Measurements from ENCODE around the gene MYOM1.

MYOM1 gene

DNA sequence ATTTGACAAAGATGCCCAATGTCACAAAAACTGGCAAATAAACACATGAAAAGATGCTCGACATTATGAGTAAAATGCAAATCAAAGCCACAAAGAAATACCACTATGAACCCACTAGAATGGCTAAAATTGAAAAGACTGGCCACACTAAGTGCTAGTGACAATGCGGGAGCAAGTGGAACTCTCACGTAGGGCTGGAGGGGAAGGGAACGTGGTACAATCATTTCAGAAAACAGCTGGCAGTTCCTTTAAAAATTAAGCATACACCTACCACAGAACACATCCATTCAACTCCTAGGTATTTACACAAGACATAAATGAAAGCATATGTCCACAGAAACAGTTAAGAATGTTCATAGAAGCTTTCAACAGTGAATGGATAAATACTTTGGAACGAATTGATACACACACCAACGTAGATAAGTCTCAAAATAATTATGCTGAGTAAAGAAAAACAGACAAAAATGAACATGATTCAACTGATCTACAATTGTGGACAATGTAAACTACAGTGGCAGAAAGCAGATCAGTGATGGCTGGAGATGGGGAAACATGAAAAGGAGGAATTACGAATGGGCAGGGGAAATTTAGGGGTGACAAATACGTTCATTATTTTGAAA is 71.7 kb downstream of the MYOM1 start:
- no peak for DNase-seq

DNA sequence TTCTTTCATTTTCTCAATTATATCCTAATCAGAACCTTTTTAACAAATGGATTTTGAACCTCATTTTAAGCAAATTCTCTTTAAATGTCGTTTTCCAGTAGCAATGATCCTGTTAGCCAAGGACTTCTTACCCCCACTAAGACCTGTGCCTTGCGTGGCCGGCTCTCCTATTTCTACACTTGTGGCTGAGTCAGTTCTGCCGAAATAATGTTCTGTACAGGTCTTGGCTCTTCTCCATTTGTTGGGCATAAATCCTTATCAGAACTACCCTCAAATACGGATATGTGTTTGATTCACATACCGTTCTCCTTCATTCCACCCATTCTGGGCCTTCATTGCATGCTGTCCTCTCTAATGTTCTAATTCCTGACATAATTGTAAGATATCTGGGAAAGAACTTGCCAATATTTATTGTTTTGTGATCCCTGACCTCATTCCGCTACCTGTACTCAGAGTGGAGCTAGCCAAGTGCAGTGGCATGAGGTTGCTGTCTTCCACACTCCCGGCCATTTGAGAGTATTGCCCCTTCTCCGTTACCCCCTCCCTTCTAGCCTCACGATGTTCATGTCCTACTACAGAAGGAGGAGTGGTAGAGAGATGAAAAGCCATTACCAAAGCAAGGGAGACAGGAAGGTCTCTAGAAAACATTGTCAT is 78.7 kb downstream of the MYOM1 start:
- DNase-seq, result no peak

DNA sequence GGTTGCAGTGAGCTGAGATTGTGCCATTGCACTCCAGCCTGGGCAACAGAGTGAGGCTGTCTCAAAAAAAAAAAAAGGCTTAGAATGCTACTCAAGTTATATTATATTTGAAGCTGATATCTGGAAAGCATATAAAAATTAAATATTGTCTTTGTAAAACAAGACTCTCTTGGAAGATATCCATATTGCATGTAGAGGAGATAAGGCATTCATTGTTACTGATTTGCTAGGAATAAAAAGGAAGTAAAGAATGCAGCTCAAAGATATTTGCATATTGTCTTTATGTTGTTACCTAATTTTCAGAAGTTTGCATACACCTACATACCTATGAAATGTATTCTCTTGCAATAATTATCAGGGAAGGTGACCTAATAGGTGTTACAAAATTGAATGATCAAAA is 79.4 kb downstream of the MYOM1 start:
- no peak for DNase-seq

DNA sequence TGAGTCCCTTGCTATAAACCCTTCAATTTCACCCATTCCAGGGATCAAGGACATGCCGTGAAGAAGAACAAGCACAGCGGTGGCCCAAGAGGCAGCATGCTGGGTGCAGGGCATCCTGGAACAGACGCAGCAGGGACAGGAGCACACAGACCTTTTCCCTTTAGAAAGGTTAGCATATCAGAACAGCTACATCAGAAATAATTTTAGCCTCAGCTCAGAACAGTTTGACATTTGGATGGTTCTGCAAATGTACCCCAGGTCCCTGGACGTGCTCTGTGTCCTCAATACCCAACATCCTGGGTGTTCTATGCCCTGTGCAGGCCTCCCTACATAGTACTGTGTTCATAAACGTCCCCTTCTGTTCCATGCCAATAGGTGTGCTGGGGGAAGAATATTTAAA is 80.4 kb downstream of the MYOM1 start:
- no peak for DNase-seq

DNA sequence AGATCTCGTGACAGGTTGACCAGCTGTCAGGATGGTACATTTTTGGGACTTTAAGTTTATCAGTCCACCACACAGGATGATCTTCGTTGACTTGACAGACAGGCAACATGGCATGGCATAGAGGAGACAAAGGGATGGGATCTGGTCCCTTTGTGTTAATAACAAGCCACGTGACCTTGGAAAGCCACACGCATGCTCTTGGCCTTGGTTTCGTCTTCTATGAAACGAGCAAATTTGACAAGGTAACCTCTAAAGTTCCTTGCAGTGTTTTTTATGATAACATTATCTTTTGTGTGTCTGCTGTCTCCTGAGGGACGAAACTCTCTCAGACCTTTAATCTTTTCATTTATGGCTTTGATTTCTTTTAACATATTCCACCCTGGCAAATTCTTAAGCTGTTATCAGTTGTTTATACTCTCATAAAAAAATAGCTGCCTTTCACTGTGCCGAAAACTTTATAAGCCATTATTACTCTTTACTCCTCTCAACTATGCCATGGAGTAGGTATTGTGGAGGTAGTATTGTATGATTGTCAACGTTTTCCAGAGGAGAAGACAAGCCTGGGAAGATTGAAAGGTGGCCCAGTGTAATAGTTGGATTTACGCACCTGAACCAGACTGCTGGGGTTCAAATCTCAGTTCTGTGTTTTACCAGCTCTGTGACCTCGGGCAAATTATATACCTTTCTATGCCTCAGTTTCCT is 81.3 kb downstream of the MYOM1 start:
- DNase-seq, result no peak

DNA sequence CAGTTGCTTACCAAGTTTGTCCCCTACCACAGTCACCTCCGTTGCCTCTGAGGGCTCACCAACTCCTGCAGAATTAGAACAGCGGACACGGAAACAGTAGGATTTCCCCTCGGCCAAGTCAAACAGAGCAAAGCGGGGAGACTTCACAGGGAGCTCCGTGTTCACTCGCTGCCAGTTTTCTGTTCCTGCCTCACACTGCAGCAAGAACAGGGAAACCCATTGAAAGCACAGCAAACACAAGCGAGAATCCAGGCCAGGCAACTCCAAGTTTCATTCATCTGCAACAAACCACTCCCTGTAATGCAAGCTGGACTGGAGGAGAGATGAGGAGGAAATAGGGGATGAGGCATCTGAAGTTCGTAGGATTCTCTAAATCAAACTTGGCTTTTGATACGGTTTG is 84.2 kb downstream of the MYOM1 start:
- DNase-seq, result no peak

DNA sequence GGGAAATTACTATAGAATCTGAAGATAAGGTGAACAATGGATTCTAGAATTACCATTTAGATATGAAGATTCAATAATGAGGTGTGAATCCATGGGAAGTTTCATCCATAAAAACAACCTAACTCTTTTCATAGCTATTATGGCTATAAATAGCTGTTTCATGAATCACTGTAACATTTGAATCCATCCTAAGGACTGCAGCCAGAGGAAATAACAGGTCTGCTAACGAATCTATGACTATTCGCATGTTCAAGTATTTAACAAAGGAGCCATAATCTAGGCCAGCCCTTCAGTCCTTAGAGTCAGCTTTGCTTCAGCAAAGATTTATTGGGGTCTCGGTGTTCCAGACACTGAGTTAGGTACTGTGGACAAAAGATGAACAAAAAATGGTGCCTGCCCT is 87.1 kb downstream of the MYOM1 start:
- DNase-seq, result no peak

DNA sequence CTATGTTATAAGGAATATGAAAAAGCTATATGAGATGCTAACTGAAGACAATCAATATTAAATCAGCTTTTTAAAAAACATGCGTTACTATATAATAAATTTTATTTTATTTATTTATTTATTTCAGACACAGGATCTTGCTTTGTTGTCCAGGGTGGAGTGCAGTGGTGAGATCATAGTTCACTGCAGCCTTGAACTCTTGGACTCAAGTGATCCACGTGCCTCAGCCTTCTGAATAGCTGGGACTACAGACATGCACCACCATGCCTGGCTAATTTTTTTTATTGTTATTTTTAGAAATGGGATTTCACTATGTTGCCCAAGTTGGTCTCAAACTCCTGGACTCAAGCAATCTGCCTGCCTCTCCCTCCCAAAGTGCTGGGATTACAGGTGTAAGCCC is 89.4 kb downstream of the MYOM1 start:
- DNase-seq, result no peak

DNA sequence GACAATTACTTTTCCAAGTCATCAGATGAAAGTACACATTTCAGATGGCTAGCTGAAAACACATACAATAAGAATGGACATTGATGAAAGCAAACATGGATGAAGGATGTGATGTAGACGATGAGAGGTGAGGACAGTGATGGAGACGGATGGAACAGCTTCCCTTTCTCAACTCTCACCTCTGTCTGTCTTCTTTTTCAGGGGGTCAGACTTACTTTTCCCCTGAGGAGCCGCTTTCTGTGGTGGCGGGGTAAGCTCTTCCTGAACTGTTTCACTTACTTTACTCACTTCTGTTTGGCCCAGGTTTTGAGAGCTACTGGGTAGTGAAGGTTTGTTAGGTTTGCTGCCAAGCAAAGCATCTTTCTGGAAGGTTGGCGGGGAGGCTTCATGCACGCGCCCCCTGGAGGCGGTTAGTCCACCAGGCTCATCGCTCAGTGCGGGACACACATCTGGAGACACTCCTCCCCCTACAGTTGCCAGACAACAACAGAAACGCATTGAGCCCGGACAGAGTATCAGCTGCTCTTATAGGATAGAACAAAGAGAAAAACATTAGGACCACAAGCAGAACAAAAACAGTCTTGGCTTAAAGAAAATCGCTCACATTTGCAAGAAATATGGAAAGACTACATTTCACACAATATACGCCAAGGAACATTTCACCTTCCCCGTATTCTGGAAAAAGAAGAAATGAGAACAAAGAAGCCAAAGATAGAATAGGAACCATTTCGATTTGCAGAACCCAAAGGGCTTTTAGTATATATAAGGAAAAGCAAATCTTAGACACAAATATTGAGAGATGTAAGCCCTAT is 90.5 kb downstream of the MYOM1 start:
- peak; percentile 55 for DNase-seq

DNA sequence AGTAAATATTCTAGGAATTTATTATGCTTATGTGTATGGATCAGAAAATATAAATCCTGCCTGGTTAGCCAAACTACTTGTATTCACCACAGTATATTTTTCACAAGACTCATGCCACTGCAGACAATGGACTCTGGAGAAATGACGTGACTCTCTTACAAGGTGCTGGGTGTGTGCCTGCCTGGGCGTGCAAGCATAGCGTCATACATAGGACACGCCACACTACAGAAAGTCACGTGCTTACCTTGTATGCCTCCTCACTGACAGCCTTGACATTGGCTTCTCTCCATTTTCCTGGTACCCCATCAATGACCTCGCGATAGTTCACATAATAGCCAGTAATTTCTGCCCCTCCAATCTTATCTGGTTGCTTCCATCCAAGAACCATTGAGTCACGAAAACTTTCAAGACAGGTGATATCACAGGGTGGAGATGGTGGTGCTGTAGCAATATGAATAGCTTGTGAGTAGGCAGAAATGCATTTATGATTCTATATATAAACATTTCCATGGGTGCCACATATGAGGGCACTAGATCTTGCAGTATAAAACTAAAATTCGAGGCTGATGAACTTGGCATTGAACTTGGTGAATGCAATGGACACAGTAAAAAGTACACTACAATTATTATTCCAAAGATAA is 93.2 kb downstream of the MYOM1 start:
- DNase-seq, result no peak

DNA sequence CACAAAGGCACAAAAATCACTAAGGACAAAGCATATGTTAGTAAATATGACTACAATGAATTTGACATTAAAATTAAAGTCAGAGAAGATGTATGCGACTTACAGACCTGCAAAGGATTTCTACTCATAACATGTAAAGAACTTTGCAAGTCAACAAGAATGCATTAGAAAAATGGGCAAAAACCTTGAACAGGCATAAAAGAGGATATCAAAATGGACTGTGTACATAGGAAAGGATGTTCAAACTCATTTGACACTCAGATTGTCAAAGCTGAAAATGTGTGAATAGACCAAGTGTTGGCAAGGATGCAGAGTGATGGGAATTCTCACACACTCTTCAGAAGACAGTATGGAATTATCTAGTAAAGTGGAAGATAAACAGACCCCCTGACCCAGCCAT is 94.9 kb downstream of the MYOM1 start:
- DNase-seq, result no peak

DNA sequence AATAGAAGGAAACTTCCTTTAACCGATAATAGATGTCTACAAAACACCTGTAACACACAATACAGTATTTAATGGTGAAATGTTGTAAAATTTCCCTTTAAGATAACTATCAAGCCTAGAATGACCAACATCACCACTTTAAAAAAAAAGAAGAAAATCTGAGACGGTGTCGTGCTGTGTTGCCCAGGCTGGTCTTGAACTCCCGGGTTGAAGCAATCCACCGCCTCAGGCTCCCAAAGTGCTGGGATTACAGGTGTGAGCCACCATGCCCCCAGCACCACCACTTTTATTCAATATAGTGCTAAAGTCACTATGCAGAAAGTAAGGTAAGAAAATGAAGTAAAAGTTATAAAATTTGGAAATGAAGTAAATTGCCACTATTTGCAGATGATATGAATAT is 96.9 kb downstream of the MYOM1 start:
- no peak for DNase-seq

DNA sequence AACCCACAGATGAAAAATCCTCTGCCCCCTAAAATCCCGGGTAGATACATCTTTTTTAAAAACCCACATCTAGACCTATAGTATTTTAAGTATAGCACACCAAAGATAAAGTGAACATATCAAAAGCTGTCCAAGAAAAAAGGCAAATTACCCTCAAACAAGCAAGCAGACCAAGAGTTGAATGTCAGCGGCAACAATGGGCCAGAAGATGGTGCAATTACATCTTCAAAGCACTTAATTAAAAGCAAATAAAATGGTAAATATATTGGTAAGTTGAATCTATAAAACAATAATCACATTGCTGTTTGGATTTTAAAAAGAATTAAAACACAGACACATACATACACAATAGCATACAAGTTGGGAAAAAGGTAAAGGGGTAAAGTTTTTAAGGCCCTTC is 98.5 kb downstream of the MYOM1 start:
- DNase-seq, result no peak

DNA sequence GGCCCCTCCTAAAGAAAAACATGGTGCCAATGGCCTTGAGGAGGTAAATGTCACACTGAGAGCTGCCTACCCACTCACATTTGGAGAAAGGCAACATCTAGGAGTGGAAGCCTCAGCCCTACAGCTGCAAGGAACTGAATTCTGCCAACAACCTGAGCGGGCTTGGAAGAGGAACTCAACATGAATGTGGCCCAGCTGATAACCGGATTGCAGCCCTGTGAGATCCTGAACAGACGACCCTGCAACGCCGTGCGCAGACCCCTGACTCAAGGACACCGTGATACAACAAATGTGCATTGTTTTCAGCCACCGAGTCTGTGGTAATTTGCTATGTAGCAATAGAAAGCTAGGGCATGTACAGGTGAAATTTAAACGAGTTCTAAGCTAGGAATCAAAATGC is 99.4 kb downstream of the MYOM1 start:
- DNase-seq, result no peak

DNA sequence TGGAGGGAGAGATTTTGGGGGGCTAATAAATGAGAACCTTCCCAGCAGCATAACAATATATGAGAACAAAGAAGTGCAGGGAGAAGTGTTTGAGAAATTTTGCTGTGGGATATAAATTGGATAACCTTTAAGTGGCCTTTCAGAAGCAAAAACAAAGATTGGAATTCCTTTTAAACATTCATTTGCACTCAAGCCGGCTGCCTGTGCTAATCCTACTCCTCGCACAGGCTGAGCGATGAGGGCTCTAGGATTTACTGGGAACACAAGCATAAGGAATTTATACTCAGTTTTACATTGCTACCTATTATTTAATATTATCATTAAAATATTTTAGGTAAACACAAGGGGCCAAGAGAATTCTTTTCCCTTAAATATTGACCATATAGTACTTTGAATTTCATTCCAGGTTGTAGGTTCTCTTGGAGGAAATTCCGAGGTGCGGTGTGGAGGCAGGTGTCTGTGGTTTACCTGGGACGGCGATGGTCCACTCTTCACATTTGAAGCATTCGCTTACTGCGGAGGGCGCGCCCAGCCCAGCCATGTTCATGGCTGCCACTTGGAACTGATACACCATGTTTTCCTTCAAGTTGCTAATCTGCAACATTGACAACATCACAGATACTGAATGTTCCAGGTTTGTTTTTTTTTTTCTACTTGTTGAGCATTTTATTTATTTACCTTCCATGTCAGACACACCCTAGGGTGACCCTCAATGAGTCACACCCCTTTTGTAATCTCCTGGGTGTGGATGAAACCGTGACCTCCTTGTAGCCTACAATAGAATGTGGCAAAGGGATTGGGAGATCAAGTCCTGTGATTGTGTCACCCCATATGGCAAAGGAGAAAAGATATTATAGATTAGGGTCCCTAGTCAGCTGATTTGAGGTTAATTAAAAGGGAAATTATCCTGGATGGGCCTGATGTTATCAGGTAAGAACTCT is 100.1 kb downstream of the MYOM1 start:
- DNase-seq, result no peak

DNA sequence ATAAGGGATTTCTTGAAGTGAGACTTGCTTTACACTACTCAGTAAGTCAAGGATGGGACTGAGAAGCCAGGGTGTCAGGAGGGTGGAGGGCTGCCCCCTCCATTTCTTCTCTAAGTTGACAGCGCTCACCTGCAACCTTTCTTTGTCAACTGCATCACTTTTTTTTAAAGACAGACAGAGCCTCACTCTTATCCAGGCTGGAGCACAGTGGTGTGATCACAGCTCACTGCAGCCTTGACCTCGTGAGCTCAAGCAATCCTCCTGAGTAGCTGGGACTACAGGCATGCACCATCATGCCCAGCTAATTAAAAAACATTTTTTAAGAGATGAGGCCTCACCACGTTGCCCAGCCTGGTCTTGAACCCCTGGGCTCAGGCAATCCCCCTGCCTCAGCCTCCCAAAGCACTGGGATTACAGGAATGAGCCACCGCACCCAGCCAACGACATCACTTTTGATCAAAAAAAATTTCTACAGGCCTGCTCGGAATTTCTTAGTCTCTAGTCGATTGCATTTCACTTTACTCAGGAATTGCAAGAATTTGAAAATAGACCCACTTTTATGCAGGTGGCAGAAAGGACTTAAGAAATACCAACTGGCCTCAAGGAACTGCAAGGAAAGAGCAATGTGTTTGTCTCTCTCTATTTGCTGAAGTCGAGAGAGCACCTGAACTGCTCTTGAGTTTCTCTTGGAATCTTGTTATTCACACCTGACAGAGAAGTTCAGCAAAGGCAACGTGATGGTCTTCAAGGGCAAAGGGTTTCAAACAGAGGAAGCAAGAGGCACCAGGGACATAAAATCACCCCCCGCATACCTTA is 101.4 kb downstream of the MYOM1 start:
- no peak for DNase-seq

DNA sequence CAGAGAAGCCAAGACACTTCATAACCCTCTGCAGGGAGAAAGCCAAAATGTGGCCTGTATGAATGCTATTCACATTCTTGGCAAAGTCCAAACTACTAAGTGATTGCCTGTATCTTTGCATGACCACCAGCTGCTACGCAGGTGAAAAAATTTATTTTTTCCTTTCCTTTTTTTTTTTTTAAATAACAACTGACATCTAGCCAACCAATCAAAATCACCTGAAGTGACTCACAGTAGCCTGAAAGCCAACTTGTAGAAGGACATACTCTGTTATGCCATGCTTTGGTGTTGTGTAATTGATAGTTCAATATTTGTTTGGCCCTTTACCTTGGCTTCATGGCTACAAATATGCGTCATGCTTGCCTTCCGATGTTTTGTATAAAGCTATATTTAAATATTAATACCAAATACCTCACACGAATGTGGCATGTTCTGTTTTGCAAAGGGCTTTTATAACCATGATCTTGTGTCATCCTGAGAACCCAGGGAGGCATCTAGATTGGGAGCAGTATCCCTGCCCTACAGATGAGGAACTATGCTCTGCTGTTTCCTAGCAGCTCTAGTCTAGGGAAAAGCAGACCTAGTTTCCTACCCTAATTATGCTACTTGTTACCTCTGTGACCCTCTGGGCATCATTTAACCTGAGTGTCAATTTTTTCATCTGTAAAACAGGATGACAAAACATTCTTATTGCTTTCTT is 102.1 kb downstream of the MYOM1 start:
- DNase-seq, result no peak

DNA sequence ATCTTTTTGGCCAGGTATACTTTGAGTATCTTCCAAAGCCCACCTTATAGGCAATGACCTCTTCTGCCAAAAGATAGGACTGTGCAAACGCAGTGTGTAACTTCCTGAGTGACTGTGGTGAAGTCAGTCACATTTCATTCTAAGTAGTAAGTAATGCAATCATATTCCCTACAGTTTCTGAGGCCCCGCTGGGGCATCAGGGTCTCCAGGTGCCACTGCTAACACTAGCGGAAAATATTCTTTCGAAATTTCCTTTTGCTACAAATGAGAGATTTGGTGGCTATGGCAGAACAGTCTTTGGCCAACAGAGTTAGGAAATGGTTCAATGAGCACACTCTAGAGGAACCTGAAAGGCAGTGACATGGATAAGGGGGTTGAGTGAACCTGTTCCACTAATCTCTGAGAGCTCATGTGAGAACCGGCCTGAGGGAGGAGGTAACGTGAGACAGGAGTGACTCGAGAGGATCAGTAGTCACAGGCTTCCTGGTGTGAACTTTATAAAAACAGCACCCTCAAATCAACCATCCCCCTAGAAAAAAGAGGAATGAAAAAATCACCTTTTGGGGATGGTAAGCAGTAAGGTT is 104.2 kb downstream of the MYOM1 start:
- DNase-seq, result no peak

DNA sequence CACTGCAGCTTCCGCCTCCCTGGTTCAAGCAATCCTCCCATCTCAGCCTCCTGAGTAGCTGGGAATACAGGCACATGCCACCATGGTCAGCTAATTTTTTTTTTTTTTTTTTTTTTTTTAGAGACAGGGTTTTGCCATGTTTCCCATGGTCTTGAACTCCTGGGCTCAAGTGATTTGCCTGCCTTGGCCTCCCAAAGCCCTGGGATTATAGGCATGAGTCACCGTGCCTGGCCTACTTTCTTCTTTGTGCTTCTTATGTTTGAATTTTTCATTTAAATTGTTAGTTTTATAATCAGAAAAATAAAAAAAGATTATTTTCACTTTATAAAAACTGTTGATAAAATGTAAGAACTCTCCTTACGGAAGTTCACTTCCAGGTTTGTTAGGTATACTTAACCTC is 105.3 kb downstream of the MYOM1 start:
- no peak for DNase-seq

DNA sequence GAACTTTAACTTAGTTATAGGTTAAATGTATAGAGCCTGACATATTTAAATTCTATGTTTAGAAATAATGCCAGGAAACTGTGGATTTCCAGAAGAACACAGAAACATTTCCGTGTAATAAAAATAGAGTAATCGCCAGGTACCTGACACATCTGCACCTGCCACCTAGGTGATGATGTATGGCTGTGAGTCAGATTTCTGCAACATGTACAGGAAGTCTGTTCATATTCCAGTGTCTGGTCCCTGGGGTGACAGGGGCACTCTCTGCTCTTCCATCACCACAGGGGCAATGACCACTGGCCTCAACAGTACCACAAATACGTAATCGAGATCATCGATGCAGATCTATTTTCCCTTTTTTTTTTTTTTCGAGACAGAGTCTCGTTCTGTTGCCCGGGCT is 105.7 kb downstream of the MYOM1 start:
- DNase-seq, result no peak

All from NK-92 treated with Interleukin-12 subunit alpha and Interleukin-12 subunit beta, amount 100 ng/mL, for 24 hours (cell line).